GM21367 (cell line): ENCODE results near the gene LIMS2.
A peak's percentile ranks its signal among the peaks of the same experiment; 100 is the strongest.

Source experiments
- ATAC-seq: cut with Tn5 transposase; IDR thresholded peaks from one replicate; pipeline ENCODE4 v1.9.1; 2021; ENCODE audit not compliant: unreplicated experiment

The LIMS2 gene

GRCh38 chr2:127634626-127635379 is 40.5 kb downstream of the LIMS2 start:
- ATAC-seq: no peak

- no peak for ATAC-seq
These were observed 41.2 kb downstream of the LIMS2 start for GRCh38 chr2:127634066-127634617.

GRCh38 chr2:127633556-127634065 is 41.7 kb downstream of the LIMS2 start:
- ATAC-seq: no peak

GRCh38 chr2:127632592-127633489 is 42.5 kb downstream of the LIMS2 start:
- peak; percentile 42 for ATAC-seq

- no peak for ATAC-seq
These were observed 43.2 kb downstream of the LIMS2 start for GRCh38 chr2:127631997-127632581.

- no peak for ATAC-seq
These were observed 43.8 kb downstream of the LIMS2 start for GRCh38 chr2:127631541-127631996.

- ATAC-seq: no peak
These were observed 44.3 kb downstream of the LIMS2 start for GRCh38 chr2:127630864-127631540.

GRCh38 chr2:127630096-127630863 is 45.0 kb downstream of the LIMS2 start:
- ATAC-seq: no peak

GRCh38 chr2:127629637-127630036 is 45.7 kb downstream of the LIMS2 start:
- no peak for ATAC-seq

- no peak for ATAC-seq
These were observed 46.3 kb downstream of the LIMS2 start for GRCh38 chr2:127628767-127629614.

- no peak for ATAC-seq
These were observed 47.4 kb downstream of the LIMS2 start for GRCh38 chr2:127627740-127628571.

- no peak for ATAC-seq
These were observed 48.2 kb downstream of the LIMS2 start for GRCh38 chr2:127626917-127627739.

GRCh38 chr2:127626175-127626574 is 49.2 kb downstream of the LIMS2 start:
- ATAC-seq: no peak

- ATAC-seq: no peak
These were observed 49.8 kb downstream of the LIMS2 start for GRCh38 chr2:127625572-127625951.

GRCh38 chr2:127624756-127625571 is 50.4 kb downstream of the LIMS2 start:
- ATAC-seq: no peak

- no peak for ATAC-seq
These were observed 51.0 kb downstream of the LIMS2 start for GRCh38 chr2:127624320-127624755.
